HG03354 (cell line): ENCODE results near the gene PCSK1.

Experiments used
- ATAC-seq: cut with Tn5 transposase; IDR thresholded peaks from one replicate; pipeline ENCODE4 v1.9.1; 2021; ENCODE audit warnings: mild to moderate bottlenecking; ENCODE audit not compliant: unreplicated experiment, poor library complexity, severe bottlenecking

PCSK1 gene

DNA sequence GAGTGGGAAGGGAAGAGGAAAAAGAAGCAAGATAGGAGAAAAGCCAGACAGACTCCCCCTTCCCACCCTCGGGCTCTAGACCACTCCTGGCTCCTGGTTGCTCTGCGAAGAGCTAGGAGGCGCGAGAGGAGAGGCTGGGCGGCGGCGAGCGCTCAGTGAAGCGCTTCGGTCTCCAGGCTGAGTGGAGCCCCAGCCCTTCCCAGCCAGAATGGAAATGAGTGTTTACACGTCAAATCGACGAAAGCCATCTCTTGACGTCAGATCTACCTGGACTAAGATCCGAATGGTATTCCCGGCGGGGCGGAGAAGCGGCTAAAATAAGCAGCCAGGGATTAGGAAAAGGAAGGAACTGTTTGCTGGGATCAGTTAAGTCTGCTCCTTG, at the start of gene PCSK1:
Gene PCSK1 (minus strand): TSS at position 183 of the 382 bp plus-strand sequence. CDS start 206 bp downstream, outside the sequence.
- no peak for ATAC-seq

DNA sequence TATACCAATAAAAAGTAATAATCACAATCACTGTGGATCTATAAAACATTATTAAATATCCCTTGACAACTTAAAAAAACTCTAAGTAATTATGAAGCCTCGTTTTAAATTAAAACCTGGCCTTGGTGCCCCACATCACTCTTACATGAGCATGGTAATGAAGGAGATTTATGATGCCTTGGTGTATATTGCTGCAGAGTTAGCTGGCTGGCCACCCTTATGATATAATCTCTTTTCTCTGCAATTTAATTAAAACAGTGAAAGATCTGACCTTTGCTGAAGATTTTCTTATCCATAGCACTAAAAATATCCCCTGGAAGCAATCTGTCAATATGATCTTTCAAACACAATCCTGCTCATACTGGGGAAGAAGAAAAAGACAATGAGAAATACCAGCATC, 48.8 kb upstream of the PCSK1 start:
- no peak for ATAC-seq

DNA sequence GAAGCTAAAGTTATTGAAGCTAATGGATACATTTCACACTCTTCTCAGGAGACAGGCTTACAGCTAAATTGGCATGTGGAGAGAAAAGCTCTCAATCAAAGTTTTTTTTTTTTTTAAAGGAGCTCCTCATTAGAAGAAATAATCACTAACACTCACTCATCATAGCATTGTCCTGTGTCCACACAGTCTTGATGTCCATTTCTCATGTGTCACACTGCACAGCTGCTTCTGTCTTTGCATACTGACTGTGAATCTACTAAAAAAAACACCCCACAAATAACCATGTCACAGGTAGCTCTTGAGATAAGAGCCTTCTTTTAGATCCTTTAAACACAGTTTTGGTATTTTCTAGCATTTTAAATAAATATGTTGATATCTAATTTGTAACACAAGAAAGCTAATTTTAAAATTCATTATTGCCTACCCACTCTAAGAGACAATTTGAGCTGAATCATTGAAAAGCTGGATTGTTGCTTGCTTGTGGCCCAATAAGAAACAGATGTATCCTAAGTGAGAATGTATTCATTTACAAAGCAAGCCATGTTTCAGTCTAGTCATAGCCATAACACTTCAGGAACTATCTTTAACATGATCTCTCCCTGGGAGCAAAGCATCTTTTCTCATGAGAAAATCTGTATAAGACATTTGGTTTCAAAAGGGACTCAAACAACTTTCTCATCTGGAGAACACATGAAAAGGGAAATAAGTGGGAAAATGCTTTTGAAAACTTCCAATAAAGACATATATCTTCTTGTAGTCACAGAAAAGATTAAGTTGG, 48.1 kb upstream of the PCSK1 start:
- no peak for ATAC-seq

DNA sequence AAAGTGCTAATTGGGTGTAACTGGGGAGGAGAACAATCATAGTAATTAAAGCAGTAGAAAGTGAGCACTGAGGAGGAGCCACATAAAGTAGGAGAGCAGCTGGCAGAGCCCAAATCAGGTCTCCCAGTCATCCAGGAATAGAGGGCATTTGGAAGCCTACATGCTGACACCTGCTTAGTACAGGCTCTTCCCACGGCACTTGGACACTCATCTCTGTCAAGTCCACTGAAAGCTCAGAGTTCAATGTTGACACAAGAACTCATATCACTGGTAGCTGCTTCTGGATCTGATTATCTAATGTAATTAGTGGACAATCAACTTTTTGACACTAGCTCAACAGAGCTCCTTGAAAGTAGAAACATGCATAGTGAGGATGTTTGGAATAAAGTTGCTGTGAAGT, 45.9 kb upstream of the PCSK1 start:
- no peak for ATAC-seq

DNA sequence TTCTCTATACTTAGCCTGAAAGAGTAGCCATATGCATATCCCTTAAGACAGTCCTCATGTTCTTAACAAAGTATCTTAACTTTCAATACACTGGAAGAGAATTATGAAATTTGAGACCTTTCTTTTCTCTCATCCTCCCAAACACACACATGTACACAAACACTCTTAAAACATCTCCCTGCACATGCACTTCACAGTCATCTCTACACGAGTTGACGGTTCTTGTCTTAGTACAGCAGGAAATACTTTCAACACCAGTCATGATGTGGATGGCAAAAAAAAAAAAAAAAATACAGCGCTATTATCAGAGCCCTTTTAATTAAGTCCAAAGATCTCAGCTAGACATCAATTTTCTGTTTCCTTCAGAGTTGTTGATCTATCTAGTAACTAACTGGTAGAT, 43.6 kb upstream of the PCSK1 start:
- ATAC-seq: no peak

DNA sequence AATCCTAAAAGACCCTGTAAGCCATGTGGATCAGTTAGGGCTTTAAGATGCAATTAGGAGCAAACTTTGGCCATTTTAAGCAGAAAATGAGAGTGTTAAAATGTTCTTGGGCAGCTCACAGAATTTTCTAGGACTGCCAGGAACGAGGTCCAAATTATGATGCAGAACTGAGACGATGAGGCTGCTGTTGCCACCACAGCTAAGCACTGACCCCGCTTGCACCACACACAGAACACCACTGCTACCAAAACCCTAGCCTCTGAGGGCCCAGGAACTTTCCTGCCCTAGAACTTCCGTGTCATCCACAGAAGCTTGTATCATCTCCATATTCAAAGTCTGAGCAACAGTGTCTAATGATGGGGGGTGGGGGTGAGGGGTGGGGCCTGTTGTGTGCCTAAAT, 41.0 kb upstream of the PCSK1 start:
- ATAC-seq: no peak

DNA sequence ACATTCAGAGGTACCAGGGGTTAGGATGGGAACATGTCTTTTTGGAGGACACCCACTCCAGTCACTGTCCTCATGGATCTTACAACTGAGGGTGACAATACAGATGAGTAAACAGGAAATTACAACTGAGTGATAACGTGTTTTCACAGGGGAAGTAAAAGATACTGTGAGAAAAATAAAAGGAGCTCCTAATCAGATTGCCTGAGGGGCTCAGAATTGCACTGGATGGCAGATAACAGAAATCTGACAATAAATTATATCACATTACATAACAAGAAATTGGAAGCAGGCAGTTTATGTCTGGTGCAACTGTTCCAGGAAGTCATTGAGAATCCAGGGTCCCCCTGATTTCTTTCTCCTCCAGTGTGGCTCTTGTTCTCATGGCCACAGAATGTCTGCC, 40.1 kb upstream of the PCSK1 start:
- no peak for ATAC-seq

DNA sequence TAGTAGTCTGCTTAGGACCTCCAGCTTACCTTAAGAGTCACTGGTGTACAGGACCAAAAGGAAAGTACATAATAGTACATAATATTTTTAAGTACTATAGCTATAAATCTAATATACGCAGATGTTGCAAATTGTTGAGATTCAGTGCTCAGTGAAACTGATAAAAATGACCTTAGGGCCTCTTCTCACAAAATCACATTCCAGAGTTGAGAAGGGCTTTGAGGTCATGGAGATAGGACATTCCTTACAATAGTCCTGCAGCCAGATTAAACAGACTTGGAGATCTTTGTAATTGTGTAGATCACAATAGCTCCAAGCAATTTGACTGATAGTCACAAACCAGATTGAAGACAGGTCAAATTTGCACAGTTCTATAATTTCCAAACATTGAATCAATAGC, 37.7 kb upstream of the PCSK1 start:
- no peak for ATAC-seq

DNA sequence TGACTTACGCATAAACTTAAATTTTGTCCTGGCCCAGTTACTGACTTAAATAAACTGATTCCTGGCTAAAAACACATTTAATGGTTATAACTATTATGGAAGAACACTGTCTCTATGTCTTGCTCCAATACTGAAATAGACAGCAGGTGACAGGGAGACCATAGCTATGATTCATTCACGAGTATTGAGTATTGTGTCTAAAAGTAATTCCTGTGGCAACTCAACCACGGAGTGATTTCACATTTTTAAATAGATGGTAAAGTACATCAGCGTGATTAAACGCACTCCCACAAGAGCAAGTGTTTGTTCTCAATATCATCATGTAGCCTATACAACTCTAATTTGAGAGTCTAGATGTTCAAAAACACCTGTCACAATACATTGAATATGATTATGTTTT, 35.9 kb upstream of the PCSK1 start:
- no peak for ATAC-seq

DNA sequence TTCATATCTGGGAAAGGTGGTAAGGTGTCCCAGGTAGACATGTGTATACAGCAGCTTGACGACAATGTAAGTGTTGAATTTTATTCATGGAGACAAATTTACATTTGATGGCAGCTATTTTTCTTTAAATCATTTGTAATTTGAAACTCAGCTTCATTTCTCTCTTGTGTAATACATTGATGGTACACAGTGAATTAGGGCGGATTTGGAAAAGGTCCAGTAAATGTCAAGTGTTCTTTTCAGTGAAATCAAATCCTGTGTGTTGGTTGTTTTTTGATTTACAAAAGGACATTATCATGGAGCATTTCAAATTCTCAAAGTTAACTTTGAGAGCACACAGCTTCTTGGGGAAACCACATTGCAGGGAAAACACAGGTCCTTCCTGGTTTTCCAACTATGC, 30.0 kb upstream of the PCSK1 start:
- no peak for ATAC-seq

DNA sequence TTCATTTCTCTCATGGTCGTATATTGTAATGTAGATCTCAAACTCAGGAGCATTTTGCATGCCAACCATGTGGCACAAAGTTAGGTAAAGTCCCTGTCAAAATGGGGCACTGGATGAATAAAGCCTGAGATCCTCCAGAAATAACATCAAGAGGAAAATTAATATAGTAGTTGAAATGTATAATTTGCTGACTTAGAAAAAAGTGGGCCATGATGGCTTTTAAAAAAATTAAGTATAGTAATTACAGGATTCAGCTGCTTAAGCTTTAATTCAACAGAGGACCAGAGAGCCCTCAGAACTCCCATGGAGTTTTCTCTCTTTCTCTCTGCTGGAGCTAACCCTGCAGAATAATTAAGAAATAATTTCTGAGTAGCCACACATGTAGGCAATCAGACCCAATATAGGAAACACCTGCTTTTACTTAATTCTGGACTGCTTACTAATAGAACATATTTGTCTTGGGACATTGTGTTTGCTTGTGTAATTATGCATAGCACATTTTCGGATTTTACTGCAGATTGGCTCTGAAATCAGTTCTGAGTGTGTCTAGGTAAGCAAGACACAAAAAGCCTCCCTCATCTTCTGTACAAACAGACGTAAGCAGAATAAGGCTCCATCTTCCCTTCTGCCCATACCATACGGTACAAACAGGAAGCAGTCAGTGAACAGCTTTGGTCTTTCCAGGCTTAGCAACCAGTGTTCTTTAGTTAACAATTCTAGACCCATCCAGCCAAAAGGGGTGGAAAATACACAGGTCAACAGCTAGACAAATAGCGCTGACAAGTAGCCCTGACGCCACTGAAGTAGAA, 26.5 kb upstream of the PCSK1 start:
- no peak for ATAC-seq

DNA sequence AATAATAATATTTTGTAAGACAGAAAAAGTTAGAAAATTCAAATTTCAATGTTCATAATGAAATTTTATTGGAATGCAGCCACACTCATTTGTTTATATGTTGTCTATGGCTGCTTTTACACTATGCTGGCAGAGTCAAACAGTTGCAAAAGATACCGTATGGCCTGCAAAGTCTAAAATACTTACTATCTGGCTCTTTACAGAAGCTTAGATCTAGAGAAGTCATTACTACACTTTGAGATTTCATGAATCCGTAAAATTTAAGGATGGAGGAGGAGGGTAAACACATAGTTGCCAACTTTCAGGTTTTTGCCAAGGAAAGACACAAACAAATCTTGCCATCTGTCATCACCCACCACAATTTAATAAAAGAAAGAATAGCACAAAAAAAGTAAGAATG, 25.1 kb upstream of the PCSK1 start:
- ATAC-seq: no peak

DNA sequence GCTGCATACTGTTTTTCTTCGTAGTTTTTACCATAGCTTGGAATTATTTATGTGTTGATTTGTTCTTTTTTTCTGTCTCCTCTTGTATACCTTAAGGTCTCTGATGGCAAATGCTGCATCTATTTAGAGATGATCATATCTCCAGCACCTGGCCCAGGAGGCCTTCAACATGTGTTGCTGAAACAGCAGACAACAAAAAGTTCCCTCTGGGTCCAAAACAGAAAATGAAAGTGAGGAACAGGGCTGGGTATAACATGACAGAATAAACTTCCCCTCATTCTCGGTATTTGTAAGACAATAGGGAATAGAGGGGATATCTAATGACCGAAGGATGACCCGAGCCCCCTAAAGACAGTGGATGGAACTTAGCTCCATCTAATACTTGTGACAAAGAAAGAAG, 22.7 kb upstream of the PCSK1 start:
- ATAC-seq: no peak

DNA sequence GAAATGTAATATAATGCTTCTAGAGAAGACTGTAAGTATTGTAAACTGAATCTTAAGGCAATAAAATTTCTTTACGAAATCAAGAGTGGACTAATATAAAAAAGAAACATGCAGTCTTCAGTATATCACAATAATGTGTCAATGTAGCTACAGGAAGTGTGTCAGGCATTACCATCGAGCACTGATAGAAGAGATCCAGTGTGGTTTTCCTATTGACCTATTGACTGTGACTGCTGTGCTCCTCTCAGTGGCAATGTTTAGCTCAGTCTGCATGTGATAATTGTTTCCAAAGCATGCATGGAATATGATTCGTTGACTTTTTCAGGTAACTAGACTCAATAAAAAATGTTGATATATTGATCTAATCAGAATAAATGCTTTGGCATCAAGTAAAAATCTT, 20.3 kb upstream of the PCSK1 start:
- no peak for ATAC-seq

DNA sequence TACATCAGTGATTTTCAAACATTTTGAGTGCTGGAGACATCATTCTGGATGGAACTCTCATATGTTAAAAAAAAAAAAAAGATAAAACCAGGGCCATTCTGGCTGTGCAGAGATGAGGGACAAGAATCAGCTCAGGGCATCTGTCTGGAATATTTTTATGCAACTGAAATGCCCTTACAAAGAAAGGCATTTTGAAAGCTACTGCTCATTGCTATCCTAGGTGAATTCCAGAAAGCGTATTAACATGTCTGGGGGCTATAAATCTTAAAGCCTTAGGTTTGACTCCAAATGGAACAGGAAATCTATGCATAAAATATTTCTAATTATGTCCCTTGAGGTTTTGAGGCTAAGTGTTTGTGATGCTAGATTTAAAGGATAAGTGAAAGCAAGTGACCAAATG, 14.9 kb upstream of the PCSK1 start:
- ATAC-seq: no peak

DNA sequence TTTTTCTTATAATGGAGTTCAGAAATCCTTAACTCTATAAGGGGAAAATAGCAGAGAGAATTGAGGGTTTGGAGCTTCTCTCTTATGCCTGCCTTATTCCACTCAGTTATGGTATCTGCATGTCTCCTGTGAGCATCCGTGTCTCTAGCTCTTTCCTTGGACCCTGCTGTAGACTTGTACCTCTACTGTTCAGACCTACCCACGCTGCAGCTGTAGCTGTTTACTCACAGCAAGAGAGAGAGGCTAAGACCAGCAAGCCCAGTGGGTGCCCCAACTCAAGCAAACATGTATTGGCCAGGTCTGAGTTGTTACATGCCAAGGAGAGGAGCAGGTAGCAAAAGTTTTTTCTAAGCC, 7.1 kb upstream of the PCSK1 start:
- peak; percentile 33 for ATAC-seq

DNA sequence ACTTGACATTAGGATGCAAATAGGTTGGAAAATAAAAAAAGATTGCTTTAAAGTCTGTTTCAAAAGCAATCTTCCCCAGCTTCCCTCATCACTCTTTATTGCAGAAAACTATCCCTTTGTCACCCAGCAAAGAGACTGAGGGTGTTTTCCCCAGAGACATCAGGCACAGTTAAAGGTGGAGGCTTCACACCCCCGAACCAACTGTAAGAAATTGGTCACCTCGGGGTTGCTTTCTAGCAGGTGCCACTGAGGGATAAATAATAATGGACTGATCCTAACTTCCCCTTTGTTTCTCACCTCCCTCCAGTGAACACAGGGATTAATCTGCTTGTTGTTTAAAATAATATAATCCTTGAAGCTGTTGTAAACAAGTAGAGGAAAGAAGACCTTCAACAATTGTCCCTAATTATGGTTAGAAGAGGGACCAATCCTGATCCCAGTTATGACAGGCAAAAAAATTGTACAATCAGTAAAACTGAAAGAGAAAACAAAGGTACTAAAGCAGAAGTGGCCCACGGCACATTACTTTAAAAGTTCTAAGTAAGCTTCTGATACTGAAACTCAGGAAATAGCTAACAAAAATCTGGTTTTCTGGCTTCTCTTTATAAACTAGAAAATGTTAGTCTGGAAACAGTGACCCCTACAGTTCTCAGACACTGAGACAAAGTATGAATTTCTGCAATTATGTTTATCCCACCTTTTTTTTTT, 6.6 kb upstream of the PCSK1 start:
- ATAC-seq: peak; percentile 97

DNA sequence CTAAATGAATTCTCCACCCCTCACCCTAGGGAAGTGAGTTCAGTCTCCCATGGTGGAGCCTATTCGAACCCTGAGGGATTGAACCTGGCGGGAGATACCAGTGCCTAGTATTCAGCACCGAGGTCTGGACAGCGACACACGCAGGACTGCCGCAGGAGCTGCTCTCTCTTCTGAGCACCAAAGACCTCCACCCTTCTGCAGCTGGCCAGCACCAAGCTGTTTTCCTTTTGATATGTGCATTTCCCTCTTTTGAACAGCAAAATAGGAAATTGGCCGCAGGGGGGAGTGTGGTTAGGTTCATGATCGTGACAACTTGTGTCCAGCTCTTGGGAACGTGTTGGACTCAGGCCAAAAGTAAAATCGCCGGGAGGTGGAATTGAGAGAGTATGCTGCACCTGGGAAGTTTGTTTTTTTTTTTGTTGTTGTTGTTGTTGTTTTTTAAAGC, 1.2 kb upstream of the PCSK1 start:
- ATAC-seq: peak; percentile 83

DNA sequence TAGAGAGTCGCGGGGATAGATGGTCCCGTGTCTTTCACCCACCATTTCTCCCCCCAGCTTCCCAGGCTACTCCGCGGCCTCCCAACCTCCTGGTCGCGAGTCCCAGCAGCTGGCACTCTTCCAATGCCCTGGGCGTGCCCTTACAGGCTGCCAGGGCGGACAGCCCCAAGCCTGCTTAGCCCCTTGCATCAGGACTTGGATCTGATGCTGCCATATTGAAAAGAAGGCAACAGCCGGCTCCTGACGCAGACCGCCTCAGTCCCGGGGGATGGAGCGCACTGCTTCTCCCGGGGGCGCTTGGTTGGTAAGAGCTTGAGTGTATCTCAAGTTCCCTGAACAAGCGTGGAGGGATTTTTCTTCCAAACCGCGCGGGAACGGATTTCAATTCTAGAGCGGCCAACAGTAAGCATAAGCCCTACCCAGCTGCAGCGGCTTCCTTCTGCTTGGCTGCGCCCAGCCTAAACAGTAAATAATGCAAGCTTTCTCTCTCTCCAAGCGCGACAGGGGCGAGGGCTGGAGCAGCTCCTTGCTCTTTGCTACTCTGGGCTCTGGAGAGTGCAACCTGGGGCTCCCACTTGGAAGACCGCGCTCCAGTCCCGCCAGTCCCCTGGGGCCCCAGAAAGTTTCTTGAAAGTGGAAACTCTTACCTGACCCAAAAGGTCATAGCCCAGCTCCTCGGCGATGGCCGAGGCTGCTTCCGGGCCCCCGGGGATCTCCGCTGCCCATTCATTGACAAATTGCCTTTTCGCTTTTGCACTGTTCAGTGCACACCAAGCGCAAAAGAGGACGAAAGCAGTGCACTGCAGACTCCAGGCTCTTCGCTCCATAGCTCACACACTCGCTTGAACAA, 607 bp downstream of the PCSK1 start:
- no peak for ATAC-seq
